ENCODE measurements around the gene C12orf76.

C12orf76 gene

GRCh38 chr12:109995361-109995685 is 53.0 kb downstream of the C12orf76 start:
- DNase-seq (ENCODE audit: low read depth) = no peak
- peak overlapping the region; percentile 98 for H3K4me3 ChIP-seq (ENCODE audit: low read depth, low read length)
- TF ChIP-seq CTCF (IDR thresholded peaks at IDR 0.05; ENCODE audit: insufficient read depth, low read depth, low read length, missing control alignments) = no peak

- peak; percentile 29 for DNase-seq (ENCODE audit: low read depth)
- H3K4me3 ChIP-seq (ENCODE audit: low read depth, low read length) = peak overlapping the region; percentile 98
- TF ChIP-seq CTCF (IDR thresholded peaks at IDR 0.05; ENCODE audit: insufficient read depth, low read depth, low read length, missing control alignments) = no peak
Observed at GRCh38 chr12:109994401-109995175, 53.7 kb downstream of the C12orf76 start.

DNA sequence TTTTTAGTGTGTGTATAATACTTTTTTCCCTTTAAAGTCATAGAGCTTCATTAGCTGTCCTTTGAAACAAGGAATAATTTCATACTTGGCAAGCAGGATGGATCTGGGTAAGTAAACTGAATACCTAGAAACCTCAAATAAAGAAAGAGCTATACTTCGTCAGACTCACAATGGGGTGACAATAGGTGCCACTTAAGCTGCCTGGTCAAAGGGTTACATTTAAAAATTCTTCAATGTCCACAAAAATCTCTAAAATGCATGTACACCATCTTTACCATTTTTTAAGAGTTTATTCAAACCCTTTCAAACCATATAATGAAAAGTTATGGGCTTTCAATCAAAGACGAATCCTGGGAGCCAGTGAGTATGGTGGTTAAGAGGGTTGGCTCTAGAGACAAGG is 55.2 kb downstream of the C12orf76 start:
- TF ChIP-seq CTCF (IDR thresholded peaks at IDR 0.05; ENCODE audit: insufficient read depth, low read depth, low read length, missing control alignments) = no peak

DNA sequence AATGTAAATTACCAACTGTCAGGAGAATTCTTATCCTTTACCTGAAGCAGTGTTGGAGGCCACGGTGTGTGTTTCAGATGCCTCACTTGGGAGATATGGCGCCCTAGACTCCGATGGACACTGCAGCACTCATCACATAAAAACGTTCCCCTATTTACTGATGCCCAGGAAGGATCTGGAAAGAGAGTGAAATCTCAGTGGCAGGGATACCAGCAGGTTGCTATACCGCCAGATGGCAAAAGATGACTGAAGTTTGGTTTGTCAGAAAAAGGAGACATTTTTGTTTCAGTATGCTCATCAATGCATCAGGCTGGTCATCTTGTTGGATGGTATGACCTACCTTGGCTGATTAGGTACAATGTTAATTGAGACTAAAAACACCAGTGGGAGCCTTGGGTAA is 56.7 kb downstream of the C12orf76 start:
- no peak overlapping the region for H3K4me3 ChIP-seq (ENCODE audit: low read depth, low read length)
- TF ChIP-seq CTCF (IDR thresholded peaks at IDR 0.05; ENCODE audit: insufficient read depth, low read depth, low read length, missing control alignments) = no peak
- no peak for DNase-seq (ENCODE audit: low read depth)

More for the DNA sequence above, 55.2 kb downstream of the C12orf76 start:
- no peak for DNase-seq (ENCODE audit: low read depth)
- H3K4me3 ChIP-seq (ENCODE audit: low read depth, low read length) = no peak overlapping the region
